Cardiac fibroblast (primary cell): ENCODE measurements around the gene HAPLN3.
A peak's percentile ranks its signal among the peaks of the same experiment; 100 is the strongest.

Source experiments
- DNase-seq, 2 donors: peaks; one replicate each; pipeline versions ENCODE4 v3.0.0 to v3.0.0-alpha.2; 2010; ENCODE audit warnings: low read depth in 2 of 2
- H3K4me3 ChIP-seq, 2 donors: replicated peaks in 1 of 2; 1 replicate in 1 of 2; 2 replicates in 1 of 2; pipeline ENCODE4 v1.5.1; 2011; ENCODE audit warnings: low read depth in 2 of 2, low read length in 2 of 2, mild to moderate bottlenecking in 2 of 2, moderate library complexity in 1 of 2
- TF ChIP-seq, protein P1 (sequence below): IDR thresholded peaks from one replicate; pipeline ENCODE4 v1.5.1; 2011; ENCODE audit warnings: low read depth, mild to moderate bottlenecking, low read length, inconsistent platforms

HAPLN3 gene

GRCh38 chr15:88905576-88905975 lies 10.2 kb upstream of the HAPLN3 start:
- TF ChIP-seq, protein P1, sequence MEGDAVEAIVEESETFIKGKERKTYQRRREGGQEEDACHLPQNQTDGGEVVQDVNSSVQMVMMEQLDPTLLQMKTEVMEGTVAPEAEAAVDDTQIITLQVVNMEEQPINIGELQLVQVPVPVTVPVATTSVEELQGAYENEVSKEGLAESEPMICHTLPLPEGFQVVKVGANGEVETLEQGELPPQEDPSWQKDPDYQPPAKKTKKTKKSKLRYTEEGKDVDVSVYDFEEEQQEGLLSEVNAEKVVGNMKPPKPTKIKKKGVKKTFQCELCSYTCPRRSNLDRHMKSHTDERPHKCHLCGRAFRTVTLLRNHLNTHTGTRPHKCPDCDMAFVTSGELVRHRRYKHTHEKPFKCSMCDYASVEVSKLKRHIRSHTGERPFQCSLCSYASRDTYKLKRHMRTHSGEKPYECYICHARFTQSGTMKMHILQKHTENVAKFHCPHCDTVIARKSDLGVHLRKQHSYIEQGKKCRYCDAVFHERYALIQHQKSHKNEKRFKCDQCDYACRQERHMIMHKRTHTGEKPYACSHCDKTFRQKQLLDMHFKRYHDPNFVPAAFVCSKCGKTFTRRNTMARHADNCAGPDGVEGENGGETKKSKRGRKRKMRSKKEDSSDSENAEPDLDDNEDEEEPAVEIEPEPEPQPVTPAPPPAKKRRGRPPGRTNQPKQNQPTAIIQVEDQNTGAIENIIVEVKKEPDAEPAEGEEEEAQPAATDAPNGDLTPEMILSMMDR, result no peak
- no peak for DNase-seq
- no peak overlapping the region for H3K4me3 ChIP-seq

DNA sequence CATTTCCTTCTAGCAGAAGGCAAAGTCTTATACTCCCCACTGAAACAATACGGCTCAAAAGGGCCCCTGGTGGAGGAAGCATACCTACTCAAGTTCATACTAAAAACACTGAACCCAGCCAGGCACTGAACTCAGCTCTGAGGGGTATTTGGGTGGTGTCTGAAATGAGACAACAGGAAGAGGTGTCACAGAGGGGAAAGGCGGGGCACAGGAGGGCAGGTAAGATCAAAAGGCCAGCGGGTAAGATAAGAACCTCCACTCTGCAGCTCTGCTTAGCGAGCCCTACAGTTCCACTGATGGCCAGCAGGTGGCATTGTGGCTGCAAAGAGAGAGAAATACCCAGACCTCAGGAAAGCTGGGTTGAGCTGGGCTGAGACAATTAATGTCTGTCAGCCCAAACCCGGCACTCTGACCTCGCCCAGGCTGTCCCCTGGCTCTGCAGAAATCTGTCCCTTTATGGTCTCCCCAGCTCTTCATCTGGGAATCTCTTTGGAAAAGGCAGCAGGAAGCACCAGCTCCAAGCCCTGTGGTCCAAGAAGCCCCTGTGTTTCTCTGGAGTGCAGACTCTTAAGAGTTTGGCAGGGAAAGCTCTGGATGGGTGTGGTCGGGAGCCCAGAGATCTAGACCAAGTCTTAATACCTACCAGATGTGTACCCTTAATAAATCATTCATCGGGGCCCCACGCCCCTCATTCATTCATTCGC lies 9.4 kb upstream of the HAPLN3 start:
- TF ChIP-seq, protein P1, result peak; percentile 98
- H3K4me3 ChIP-seq, result no peak overlapping the region
- DNase-seq, result peak; percentile 82 to 85

DNA sequence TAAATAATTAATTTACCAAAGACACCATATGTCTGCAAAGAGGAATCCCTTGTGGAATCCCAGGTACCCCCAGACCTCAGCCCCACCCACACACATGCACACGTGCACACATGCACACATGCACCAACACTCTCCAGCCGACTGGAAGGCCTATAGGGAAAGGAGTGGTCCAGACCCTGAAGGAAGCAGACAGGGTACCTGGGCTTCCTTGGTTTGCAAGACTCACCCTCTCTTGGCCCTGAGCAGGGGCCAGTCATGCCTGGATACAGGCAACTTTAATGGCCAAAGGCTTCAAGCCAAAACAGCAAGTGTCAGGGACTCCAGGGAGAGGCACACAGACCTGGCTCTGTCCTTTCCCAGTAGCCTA lies 8.9 kb upstream of the HAPLN3 start:
- H3K4me3 ChIP-seq, result no peak overlapping the region
- TF ChIP-seq, protein P1, result no peak
- no peak for DNase-seq

- H3K4me3 ChIP-seq, result no peak overlapping the region
Measured at GRCh38 chr15:88902846-88903245, 7.5 kb upstream of the HAPLN3 start.

GRCh38 chr15:88902221-88902835 lies 7.0 kb upstream of the HAPLN3 start:
- H3K4me3 ChIP-seq, result no peak overlapping the region
- no peak for DNase-seq
- TF ChIP-seq, protein P1, result no peak

More at GRCh38 chr15:88902846-88903245, 7.5 kb upstream of the HAPLN3 start:
- DNase-seq, result no peak
- TF ChIP-seq, protein P1, result no peak

DNA sequence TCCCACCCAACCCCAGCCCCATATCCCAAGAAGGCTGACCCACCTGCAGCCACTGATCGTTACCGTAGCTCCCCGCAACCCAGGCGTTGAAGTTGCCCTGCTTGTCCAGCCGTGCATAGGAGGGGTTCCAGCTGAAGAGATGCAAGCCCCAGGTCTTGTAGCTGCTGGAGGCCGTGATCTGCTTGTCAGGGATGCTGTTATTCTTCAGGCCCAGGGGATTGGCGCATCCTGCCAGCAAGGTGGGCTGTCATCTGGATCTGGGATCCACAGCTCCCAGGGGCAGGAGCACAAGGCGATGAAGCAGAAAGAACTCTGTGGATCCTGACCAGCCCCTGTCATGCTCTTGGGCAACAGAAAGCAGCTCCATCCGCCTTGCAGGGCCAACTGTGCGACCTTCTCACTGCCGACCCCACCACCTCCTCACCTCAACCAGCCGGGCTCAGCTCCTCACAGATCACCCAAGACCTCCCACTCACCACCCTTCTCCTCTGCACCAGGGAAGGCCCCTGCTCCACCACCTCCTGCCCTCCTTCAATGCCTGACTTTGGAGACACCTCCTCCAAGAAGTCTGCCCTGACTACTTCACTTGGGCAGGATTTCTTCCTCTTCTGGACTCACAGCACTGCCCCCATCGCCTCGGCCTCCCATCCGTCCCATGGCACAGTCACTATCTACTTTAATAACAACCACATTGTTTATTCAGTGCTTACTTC lies 6.3 kb upstream of the HAPLN3 start:
- TF ChIP-seq, protein P1, result no peak
- no peak overlapping the region for H3K4me3 ChIP-seq
- no peak for DNase-seq
